CD14-positive monocyte (primary cell): ENCODE measurements around the gene MIGA1. TPM values are rescaled to one million over a fixed set of nuclear protein-coding genes. Genes with fewer than 3 reads are reported as not detected.

Experiments
- DNase-seq, 3 donors: peaks; one replicate each; pipeline ENCODE4 v3.0.0-alpha.2; 2011 to 2022
- H2AFZ ChIP-seq: 2 replicates; pipeline ENCODE4 v1.6.0; 2012; ENCODE audit warnings: mild to moderate bottlenecking, low read depth, low read length, inconsistent platforms; ENCODE audit not compliant: insufficient read depth, poor library complexity, severe bottlenecking
- H3K27ac ChIP-seq, 2 donors: 1 replicate in 1 of 2; 2 replicates in 1 of 2; pipeline ENCODE4 v1.5.1; 2012 to 2013; ENCODE audit warnings: low read length in 2 of 2, control low read depth in 1 of 2, inconsistent platforms in 1 of 2, low read depth in 1 of 2, mild to moderate bottlenecking in 1 of 2
- H3K27me3 ChIP-seq, 2 donors: one replicate each; pipeline versions ENCODE4 v1.6.0 to v1.6.1; 2011 to 2013; ENCODE audit warnings: low read length in 2 of 2; ENCODE audit not compliant: control insufficient read depth in 2 of 2, insufficient read depth in 2 of 2
- H3K36me3 ChIP-seq, 2 donors: replicated peaks in 1 of 2; 1 replicate in 1 of 2; 2 replicates in 1 of 2; pipeline versions ENCODE4 v1.5.1 to v1.6.1; 2012 to 2013; ENCODE audit warnings: low read length in 2 of 2, control low read depth in 1 of 2, inconsistent platforms in 1 of 2, mild to moderate bottlenecking in 1 of 2; ENCODE audit not compliant: insufficient read depth in 2 of 2, control insufficient read depth in 1 of 2
- H3K4me1 ChIP-seq, 2 donors: 1 replicate in 1 of 2; 2 replicates in 1 of 2; pipeline versions ENCODE4 v1.5.1 to v1.6.1; 2012 to 2013; ENCODE audit warnings: low read length in 2 of 2, control low read depth in 1 of 2, inconsistent platforms in 1 of 2, mild to moderate bottlenecking in 1 of 2, moderate library complexity in 1 of 2; ENCODE audit not compliant: insufficient read depth in 2 of 2, control insufficient read depth in 1 of 2
- H3K4me2 ChIP-seq: replicated peaks from 2 replicates; pipeline ENCODE3; 2012; ENCODE audit warnings: low read length, moderate library complexity, mild to moderate bottlenecking; ENCODE audit not compliant: poor library complexity, severe bottlenecking; ENCODE audit errors: extremely low read depth
- H3K4me3 ChIP-seq, 3 experiments: fragments of 200-600 bp in 1 of 3; sonication (generic) in 1 of 3; replicated peaks in 1 of 3; 1 replicate in 2 of 3; 2 replicates in 1 of 3; pipeline ENCODE4 v1.5.1; 2011 to 2013; ENCODE audit warnings: low read length in 3 of 3, mild to moderate bottlenecking in 3 of 3, control low read depth in 2 of 3, low read depth in 2 of 3, inconsistent platforms in 1 of 3, moderate library complexity in 1 of 3
- H3K79me2 ChIP-seq: 2 replicates; pipeline ENCODE4 v1.6.0; 2012; ENCODE audit warnings: mild to moderate bottlenecking, control low read depth, inconsistent platforms, low read length, moderate library complexity; ENCODE audit not compliant: insufficient read depth
- H3K9ac ChIP-seq: 2 replicates; pipeline ENCODE4 v1.6.0; 2017; ENCODE audit warnings: low read length, mild to moderate bottlenecking; ENCODE audit not compliant: insufficient read depth, poor library complexity, severe bottlenecking
- H3K9me3 ChIP-seq, 2 donors: replicated peaks in 1 of 2; 1 replicate in 1 of 2; 2 replicates in 1 of 2; pipeline versions ENCODE4 v1.5.1 to v1.6.1; 2012 to 2013; ENCODE audit warnings: low read length in 2 of 2, control low read depth in 1 of 2; ENCODE audit not compliant: control insufficient read depth in 1 of 2, insufficient read depth in 1 of 2
- H4K20me1 ChIP-seq: 2 replicates; pipeline ENCODE4 v1.6.0; 2012; ENCODE audit warnings: mild to moderate bottlenecking, low read length, control low read depth, moderate library complexity; ENCODE audit not compliant: insufficient read depth
- H3K27ac Mint-ChIP-seq, 7 donors: one replicate each; pipeline ENCODE4 v1.8.0; 2020; ENCODE audit warnings: mild to moderate bottlenecking in 7 of 7, mixed read lengths in 7 of 7, moderate library complexity in 6 of 7, inconsistent platforms in 2 of 7
- H3K27me3 Mint-ChIP-seq, 3 donors: one replicate each; pipeline ENCODE4 v1.8.0; 2021 to 2022; ENCODE audit warnings: low read depth in 3 of 3, mild to moderate bottlenecking in 3 of 3, mixed read lengths in 3 of 3, moderate library complexity in 3 of 3, inconsistent platforms in 1 of 3
- H3K36me3 Mint-ChIP-seq, 2 donors: one replicate each; pipeline ENCODE4 v1.8.0; 2020; ENCODE audit warnings: mixed read lengths in 2 of 2, inconsistent platforms in 1 of 2, mild to moderate bottlenecking in 1 of 2
- H3K4me1 Mint-ChIP-seq: one replicate; pipeline ENCODE4 v1.8.0; 2020; ENCODE audit warnings: mild to moderate bottlenecking, mixed read lengths
- H3K4me3 Mint-ChIP-seq, 2 donors: one replicate each; pipeline ENCODE4 v1.8.0; 2020; ENCODE audit warnings: mild to moderate bottlenecking in 2 of 2, mixed read lengths in 2 of 2, moderate library complexity in 1 of 2
- H3K9me3 Mint-ChIP-seq, 7 donors: one replicate each; pipeline ENCODE4 v1.8.0; 2020 to 2022; ENCODE audit warnings: mixed read lengths in 7 of 7, mild to moderate bottlenecking in 6 of 7, moderate library complexity in 6 of 7, inconsistent platforms in 2 of 7
- CTCF ChIP-seq: fragments of 200-600 bp; IDR thresholded peaks from one replicate; pipeline ENCODE4 v1.8.0; 2022; ENCODE audit warnings: antibody characterized with exemption, mild to moderate bottlenecking
- WGBS: methylation state at CpG from one replicate; pipeline ENCODE4 v1.1.5; 2013; ENCODE audit warnings: missing lambda C conversion rate; ENCODE audit not compliant: insufficient coverage; 5-methylcytosine and 5-hydroxymethylcytosine counted together
- intact Hi-C, 2 donors: fragments of 100-400 bp; cut with micrococcal nuclease; formaldehyde crosslinking; loops; one replicate each; pipeline versions ENCODE4 v1.15.0 to v1.15.1; 2023
- polyA plus RNA-seq, 3 donors: library from polyadenylated mRNA; depleted of rRNA in 1 of 3; unstranded in 2 of 3; stranded (reverse) in 1 of 3; fragments of 300-500 nt in 2 of 3; fragments of >200 nt in 1 of 3; fragmentation: Illumina TruSeq in 2 of 3; gene quantifications; 1 replicate in 2 of 3; 2 replicates in 1 of 3; pipeline ENCODE4 v1.2.3, GENCODE V29; 2012 to 2021

Gene MIGA1
- polyA plus RNA-seq, 3 donors, result 5.0 to 7.2 (median 6.5) TPM

DNA sequence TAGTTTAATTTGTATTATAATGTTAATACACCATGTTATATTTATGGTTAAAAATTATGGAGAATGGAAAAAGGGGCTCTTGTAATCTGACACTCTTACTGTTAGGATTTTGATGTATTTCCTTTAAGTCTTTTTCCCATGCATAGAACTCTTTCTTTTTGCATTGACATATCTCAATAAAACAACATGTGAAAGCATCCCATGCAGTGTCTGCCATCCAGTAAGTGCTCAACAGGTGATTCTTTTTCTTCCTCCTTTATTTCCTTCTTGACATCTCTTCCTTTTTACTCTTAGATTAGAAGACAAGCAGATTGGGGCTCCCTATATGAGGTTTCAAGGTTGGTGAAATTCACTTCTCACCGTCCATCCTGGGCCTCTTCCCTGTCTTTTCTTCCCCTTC, 111.8 kb downstream of the MIGA1 start:
- Histone ChIP-seq H3K9ac (no peak overlapping the region), H3K4me3 (no peak overlapping the region), H3K27me3 (peaks cover 0 to 20% of the 10 kb centered on the region in 2 donors), H2AFZ (no peak overlapping the region), H4K20me1 (no peaks in the 10 kb centered on the region), H3K36me3 (no peaks in the 10 kb centered on the region), H3K9me3 (no peaks in the 10 kb centered on the region), H3K4me1 (peaks cover 8 to 13% of the 10 kb centered on the region in 2 donors), H3K27ac (no peak overlapping the region), H3K79me2 (no peaks in the 10 kb centered on the region), H3K4me2 (no peak overlapping the region)
- H3K27ac Mint-ChIP-seq, result no peak overlapping the region
- peaks cover 0 to 2% of the 10 kb centered on the region in 2 donors for H3K36me3 Mint-ChIP-seq
- peaks cover 0 to 3% (median 0%) of the 10 kb centered on the region in 7 donors for H3K9me3 Mint-ChIP-seq
- intact Hi-C loops, result no loop called here
- TF ChIP-seq CTCF, result no peak
- no CpG with 5 or more reads among the region's 1 CpG for WGBS
- peaks cover 16% of the 10 kb centered on the region for H3K4me1 Mint-ChIP-seq
- H3K4me3 Mint-ChIP-seq, result no peak overlapping the region
- no peak for DNase-seq
- peaks cover 6 to 22% (median 19%) of the 10 kb centered on the region in 3 donors for H3K27me3 Mint-ChIP-seq

DNA sequence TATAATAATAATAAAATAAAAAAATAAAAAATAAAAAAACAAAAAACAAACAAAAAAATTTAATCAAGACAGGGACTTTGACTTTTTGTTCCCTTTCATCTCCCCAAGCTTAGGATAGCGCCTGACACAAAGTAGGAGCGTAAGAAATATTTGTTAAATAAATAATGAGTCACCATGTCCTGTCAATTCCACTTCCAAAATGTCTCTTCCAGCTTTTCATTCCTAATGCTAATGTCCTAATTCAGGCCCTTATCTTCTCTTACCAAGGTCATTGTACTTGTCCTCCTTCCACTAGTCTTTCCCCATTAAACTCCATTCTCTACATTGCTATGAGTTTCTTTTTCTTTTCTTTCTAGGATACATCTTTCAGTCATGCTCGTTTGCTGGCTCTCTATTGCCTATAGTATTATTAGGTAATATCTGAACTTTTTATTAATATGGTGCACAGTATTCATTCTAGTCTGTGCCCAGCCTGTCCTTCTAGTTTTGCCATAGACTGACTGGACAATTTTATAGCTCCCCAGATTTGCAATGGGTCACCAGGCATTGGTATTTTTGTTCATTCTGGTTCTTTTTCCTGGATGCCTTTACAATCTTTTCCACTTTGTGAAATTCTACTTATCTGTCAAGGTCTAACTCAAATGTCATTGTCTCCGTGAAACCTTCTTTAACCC, 120.3 kb downstream of the MIGA1 start:
- Mint-ChIP-seq H3K36me3 (no peaks in the 10 kb centered on the region), H3K4me1 (no peaks in the 10 kb centered on the region), H3K27me3 (no peaks in the 10 kb centered on the region), H3K4me3 (no peak overlapping the region), H3K9me3 (peaks cover 0 to 4% (median 0%) of the 10 kb centered on the region in 7 donors), H3K27ac (no peak overlapping the region)
- Histone ChIP-seq H3K4me2 (no peak overlapping the region), H3K27me3 (no peaks in the 10 kb centered on the region), H3K9ac (no peak overlapping the region), H3K36me3 (no peaks in the 10 kb centered on the region), H3K9me3 (no peaks in the 10 kb centered on the region), H3K79me2 (no peaks in the 10 kb centered on the region), H4K20me1 (no peaks in the 10 kb centered on the region), H3K4me3 (no peak overlapping the region), H2AFZ (no peak overlapping the region), H3K27ac (no peak overlapping the region), H3K4me1 (no peaks in the 10 kb centered on the region)
- WGBS, result no CpG with 5 or more reads among the region's 4 CpGs
- intact Hi-C loops, result no loop called here
- no peak for TF ChIP-seq CTCF
- no peak for DNase-seq
